IMR-90 (cell line): ENCODE data around the gene ABCA3. TPM values are rescaled to one million over a fixed set of nuclear protein-coding genes. Genes with fewer than 3 reads are reported as not detected.

Experiments
- ATAC-seq: fragments of 200-7000 bp; cut with Tn5 transposase; 2 replicates; pipeline ENCODE4 v1.9.1; 2020; ENCODE audit warnings: low read depth, mild to moderate bottlenecking, moderate library complexity
- BruUV-seq: library from RNA; stranded (reverse); fragments of 400-500 nt; replicated peaks from 2 replicates; lab custom pipeline; 2021; lab: Mats Ljungman, UMichigan
- CTCF ChIA-PET: fragments of 300-600 bp; formaldehyde crosslinking; extraction: SDS; loops from one replicate; lab custom pipeline; 2021; ENCODE audit warnings: antibody characterized with exemption; lab: Yijun Ruan, JAX
- POLR2A ChIA-PET: fragments of 300-600 bp; sonication (Branson Sonifier 250); formaldehyde crosslinking; loops from one replicate; lab custom pipeline; 2022; ENCODE audit warnings: antibody characterized with exemption; ENCODE audit not compliant: unreplicated experiment; lab: Charles Lee
- DNase-seq: peaks from one replicate; pipeline ENCODE4 v3.0.0; 2013
- H2AFZ ChIP-seq: replicated peaks from 2 replicates; pipeline ENCODE3; 2013; ENCODE audit warnings: low read length, mild to moderate bottlenecking; ENCODE audit not compliant: poor library complexity
- H2AK5ac ChIP-seq: 2 replicates; pipeline ENCODE4 v1.6.1; 2013; ENCODE audit warnings: low read depth, low read length, inconsistent platforms
- H2AK9ac ChIP-seq: replicated peaks from 2 replicates; pipeline ENCODE3; 2013; ENCODE audit warnings: mild to moderate bottlenecking, low read depth, low read length, moderate library complexity; ENCODE audit not compliant: poor library complexity
- H2BK120ac ChIP-seq: 2 replicates; pipeline ENCODE4 v1.6.1; 2013; ENCODE audit warnings: low read depth, low read length, inconsistent platforms
- H2BK15ac ChIP-seq: 3 replicates; pipeline ENCODE4 v1.6.1; 2013; ENCODE audit warnings: low read depth, low read length, inconsistent platforms
- H2BK20ac ChIP-seq: 2 replicates; pipeline ENCODE4 v1.6.1; 2013; ENCODE audit warnings: low read depth, mild to moderate bottlenecking, inconsistent platforms, low read length, moderate library complexity
- H2BK5ac ChIP-seq: 2 replicates; pipeline ENCODE4 v1.6.1; 2013; ENCODE audit warnings: mild to moderate bottlenecking, low read depth, low read length, inconsistent platforms; ENCODE audit not compliant: poor library complexity, severe bottlenecking
- H3K14ac ChIP-seq: replicated peaks from 2 replicates; pipeline ENCODE4 v1.6.1; 2013; ENCODE audit warnings: low read depth, low read length, inconsistent platforms
- H3K18ac ChIP-seq: 2 replicates; pipeline ENCODE4 v1.6.1; 2013; ENCODE audit warnings: low read depth, low read length, control low read depth
- H3K23ac ChIP-seq: 2 replicates; pipeline ENCODE4 v1.6.1; 2013; ENCODE audit warnings: low read depth, low read length, inconsistent platforms
- H3K27ac ChIP-seq: 2 replicates; pipeline ENCODE4 v1.5.1; 2013; ENCODE audit warnings: mild to moderate bottlenecking, control low read depth, low read length; ENCODE audit not compliant: insufficient read depth
- H3K27me3 ChIP-seq: 2 replicates; pipeline ENCODE4 v1.6.1; 2013; ENCODE audit warnings: low read length; ENCODE audit not compliant: control insufficient read depth, insufficient read depth
- H3K36me3 ChIP-seq: 2 replicates; pipeline ENCODE4 v1.6.1; 2013; ENCODE audit warnings: low read length, mixed read lengths; ENCODE audit not compliant: control insufficient read depth, insufficient read depth
- H3K4ac ChIP-seq: 2 replicates; pipeline ENCODE4 v1.6.1; 2013; ENCODE audit warnings: low read depth, low read length, inconsistent platforms
- H3K4me1 ChIP-seq: 2 replicates; pipeline ENCODE4 v1.6.1; 2013; ENCODE audit warnings: low read length, mixed read lengths; ENCODE audit not compliant: control insufficient read depth, insufficient read depth
- H3K4me2 ChIP-seq: 2 replicates; pipeline ENCODE4 v1.6.1; 2013; ENCODE audit warnings: low read depth, mild to moderate bottlenecking, control low read depth, low read length, moderate library complexity
- H3K4me3 ChIP-seq: 2 replicates; pipeline ENCODE4 v1.5.1; 2013; ENCODE audit warnings: low read depth, mild to moderate bottlenecking, control low read depth, low read length, moderate library complexity; ENCODE audit not compliant: insufficient read depth
- H3K56ac ChIP-seq: 2 replicates; pipeline ENCODE4 v1.6.1; 2013; ENCODE audit warnings: low read length, inconsistent platforms; ENCODE audit not compliant: insufficient read depth; ENCODE audit errors: extremely low read depth
- H3K79me1 ChIP-seq, 2 experiments: 2 replicates each; pipeline ENCODE4 v1.6.1; 2013; ENCODE audit warnings: low read length in 2 of 2, inconsistent platforms in 1 of 2, low read depth in 1 of 2
- H3K9ac ChIP-seq: 2 replicates; pipeline ENCODE4 v1.6.1; 2013; ENCODE audit warnings: low read depth, low read length, control low read depth
- H3K9me1 ChIP-seq: 2 replicates; pipeline ENCODE4 v1.6.1; 2013; ENCODE audit warnings: low read length, inconsistent platforms; ENCODE audit not compliant: insufficient read depth
- H3K9me3 ChIP-seq: 2 replicates; pipeline ENCODE4 v1.6.1; 2013; ENCODE audit warnings: low read length; ENCODE audit not compliant: control insufficient read depth, insufficient read depth
- H4K20me1 ChIP-seq: 2 replicates; pipeline ENCODE4 v1.6.1; 2013; ENCODE audit warnings: low read length, inconsistent platforms; ENCODE audit not compliant: insufficient read depth
- H4K5ac ChIP-seq: 2 replicates; pipeline ENCODE4 v1.6.1; 2013; ENCODE audit warnings: mild to moderate bottlenecking, low read depth, low read length, control low read depth
- H4K8ac ChIP-seq, 2 experiments: 2 replicates each; pipeline ENCODE4 v1.6.1; 2013; ENCODE audit warnings: low read depth in 2 of 2, low read length in 2 of 2, control low read depth in 1 of 2, inconsistent platforms in 1 of 2
- H4K91ac ChIP-seq: 2 replicates; pipeline ENCODE4 v1.6.1; 2013; ENCODE audit warnings: low read depth, low read length, inconsistent platforms; ENCODE audit not compliant: insufficient read depth
- BHLHE40 ChIP-seq: fragments of 150-350 bp; IDR thresholded peaks from 2 replicates; pipeline ENCODE4 v1.6.1; 2016; ENCODE audit warnings: mild to moderate bottlenecking, low read depth, low read length
- CTCF ChIP-seq: conservative IDR thresholded peaks from 2 replicates; pipeline ENCODE4 v1.5.1; 2012; ENCODE audit warnings: mild to moderate bottlenecking, low read depth, low read length, improper control_type of control experiment
- MAFK ChIP-seq: IDR thresholded peaks from 2 replicates; pipeline ENCODE4 v1.6.1; 2012; ENCODE audit warnings: low read depth, low read length, improper control_type of control experiment
- MAZ ChIP-seq: IDR thresholded peaks from 2 replicates; pipeline ENCODE4 v1.6.1; 2012; ENCODE audit warnings: low read depth, mild to moderate bottlenecking, low read length, improper control_type of control experiment, moderate library complexity, borderline replicate concordance
- POLR2A ChIP-seq: IDR thresholded peaks from 2 replicates; pipeline ENCODE4 v1.6.1; 2012; ENCODE audit warnings: mild to moderate bottlenecking, low read depth, low read length
- RAD21 ChIP-seq: IDR thresholded peaks from 2 replicates; pipeline ENCODE4 v1.6.1; 2012; ENCODE audit warnings: low read length, improper control_type of control experiment
- RCOR1 ChIP-seq: IDR thresholded peaks from 2 replicates; pipeline ENCODE4 v1.6.1; 2012; ENCODE audit warnings: mild to moderate bottlenecking, low read length, improper control_type of control experiment; ENCODE audit not compliant: insufficient replicate concordance
- RFX5 ChIP-seq: IDR thresholded peaks from 2 replicates; pipeline ENCODE4 v1.8.0; 2012; ENCODE audit warnings: low read depth, mild to moderate bottlenecking, low read length, moderate library complexity
- SMC3 ChIP-seq: fragments of 150-350 bp; IDR thresholded peaks from 2 replicates; pipeline ENCODE4 v1.6.1; 2016; ENCODE audit warnings: low read depth, mild to moderate bottlenecking, antibody characterized with exemption, low read length, moderate library complexity
- WGBS, 2 experiments: methylation state at CpG; one replicate each; pipeline versions ENCODE4 v1.1.5 to v1.1.7; 2013; ENCODE audit warnings: missing lambda C conversion rate in 2 of 2; ENCODE audit not compliant: insufficient read length in 1 of 2; ENCODE audit errors: extremely low coverage in 2 of 2; 5-methylcytosine and 5-hydroxymethylcytosine counted together
- dilution Hi-C: fragments of 300-500 bp; cut with HindIII; formaldehyde crosslinking; loops from one replicate; pipeline ENCODE4 v1.14.3; 2018; ENCODE audit warnings: low sequenced_read_pairs; ENCODE audit not compliant: unreplicated experiment
- in situ Hi-C: fragments of 300-500 bp; cut with MboI; formaldehyde crosslinking; loops from 3 replicates; pipeline ENCODE4 v1.14.3; 2019; ENCODE audit warnings: low sequenced_read_pairs, inconsistent platforms, mixed read lengths
- intact Hi-C: fragments of 100-400 bp; cut with micrococcal nuclease; formaldehyde crosslinking; loops from 2 replicates; pipeline ENCODE4 v1.10.0; 2022
- polyA plus RNA-seq, 3 experiments: library from polyadenylated mRNA; depleted of rRNA; stranded (reverse); fragments of >200 nt; gene quantifications; 2 replicates each; pipeline ENCODE4 v1.2.3, GENCODE V29; 2012; ENCODE audit warnings: low replicate concordance in 1 of 3
- total RNA-seq: library from RNA; depleted of rRNA; stranded (reverse); fragments of >200 nt; gene quantifications from 2 replicates; pipeline ENCODE4 v1.2.3, GENCODE V29; 2012

The ABCA3 gene
- total and polyA plus RNA-seq, 2 of the 4 experiments (the other 2 are of a cell fraction) = 0.18 to 0.22 TPM

GRCh38 chr16:2323701-2324100, 16.8 kb downstream of the ABCA3 start:
- no peak overlapping the region for H2BK15ac ChIP-seq
- no peaks in the 10 kb centered on the region for H3K79me1 ChIP-seq
- CTCF ChIA-PET = no interaction called here
- intact Hi-C loops (no loop called here), in situ Hi-C loops (no loop called here), dilution Hi-C loops (no loop called here)
- H4K91ac ChIP-seq = no peak overlapping the region
- H3K18ac ChIP-seq = no peak overlapping the region
- ATAC-seq (no peak), DNase-seq (no peak)
- H3K4me1 ChIP-seq = no peaks in the 10 kb centered on the region
- no peak overlapping the region for H2BK120ac ChIP-seq
- no peak overlapping the region for H3K4me2 ChIP-seq
- no peak for TF ChIP-seq SMC3
- no peak for TF ChIP-seq POLR2A
- TF ChIP-seq RFX5 = no peak
- TF ChIP-seq CTCF = no peak
- TF ChIP-seq BHLHE40 = no peak
- TF ChIP-seq RCOR1 = no peak
- TF ChIP-seq MAFK = no peak
- no peak for TF ChIP-seq RAD21
- no peak for TF ChIP-seq MAZ
- H4K8ac ChIP-seq = no peak overlapping the region
- H3K4me3 ChIP-seq = no peak overlapping the region
- no peak overlapping the region for H2BK5ac ChIP-seq
- H3K14ac ChIP-seq = no peak overlapping the region
- no peaks in the 10 kb centered on the region for H3K36me3 ChIP-seq
- H2AFZ ChIP-seq = no peak overlapping the region
- no peak overlapping the region for H3K4ac ChIP-seq
- H3K27me3 ChIP-seq = peaks cover 34% of the 10 kb centered on the region
- H3K27ac ChIP-seq = no peak overlapping the region
- POLR2A ChIA-PET = no interaction called here
- H3K9me1 ChIP-seq = no peaks in the 10 kb centered on the region
- no peak overlapping the region for H3K9ac ChIP-seq
- H4K20me1 ChIP-seq = no peaks in the 10 kb centered on the region
- H2AK9ac ChIP-seq = no peak overlapping the region
- H3K56ac ChIP-seq = no peak overlapping the region
- H3K9me3 ChIP-seq = no peaks in the 10 kb centered on the region
- H2BK20ac ChIP-seq = no peak overlapping the region
- no peak overlapping the region for H2AK5ac ChIP-seq
- BruUV-seq = no TSS peak
- no peak overlapping the region for H3K23ac ChIP-seq
- WGBS, 2 experiments = 62 to 100% methylated on average over 1 to 2 of the region's 8 CpGs
- no peak overlapping the region for H4K5ac ChIP-seq
